A673 (cell line): Measurements from ENCODE around the gene NPAS1. TPM values are rescaled to one million over a fixed set of nuclear protein-coding genes. Genes with fewer than 3 reads are reported as not detected.

ENCODE experiments used
- BruUV-seq: library from RNA; stranded (reverse); fragments of 400-500 nt; replicated peaks from 2 replicates; lab custom pipeline; 2021; lab: Mats Ljungman, UMichigan
- CTCF ChIA-PET: fragments of 300-600 bp; sonication (Branson Sonifier 250); formaldehyde crosslinking; loops from one replicate; lab custom pipeline; 2022; ENCODE audit warnings: antibody characterized with exemption; lab: Charles Lee
- POLR2A ChIA-PET: fragments of 300-600 bp; sonication (Branson Sonifier 250); formaldehyde crosslinking; loops from one replicate; lab custom pipeline; 2022; ENCODE audit warnings: antibody characterized with exemption; ENCODE audit not compliant: low non-redundant PET; lab: Charles Lee
- DNase-seq: peaks from one replicate; pipeline ENCODE4 v3.0.0-alpha.2; 2015; ENCODE audit warnings: low spot score
- H3K27ac ChIP-seq: fragments of 200-600 bp; sonication (generic); 2 replicates; pipeline ENCODE4 v1.5.1; 2016; ENCODE audit warnings: mixed run types, low read depth, mild to moderate bottlenecking, mixed read lengths, antibody characterized with exemption, low read length; ENCODE audit not compliant: poor library complexity, severe bottlenecking
- H3K27me3 ChIP-seq: fragments of 200-600 bp; sonication (generic); replicated peaks from 2 replicates; pipeline ENCODE4 v1.6.1; 2017; ENCODE audit warnings: mixed run types, low read depth, mild to moderate bottlenecking, mixed read lengths, antibody characterized with exemption, low read length; ENCODE audit not compliant: insufficient read depth, poor library complexity
- H3K36me3 ChIP-seq: fragments of 200-600 bp; sonication (generic); 2 replicates; pipeline ENCODE4 v1.6.1; 2016; ENCODE audit warnings: mixed run types, mild to moderate bottlenecking, mixed read lengths, antibody characterized with exemption, low read length; ENCODE audit not compliant: insufficient read depth, poor library complexity, severe bottlenecking
- H3K4me1 ChIP-seq: fragments of 200-600 bp; sonication (generic); 2 replicates; pipeline ENCODE4 v1.6.1; 2017; ENCODE audit warnings: mixed run types, mild to moderate bottlenecking, mixed read lengths, antibody characterized with exemption, low read length; ENCODE audit not compliant: insufficient read depth, poor library complexity, severe bottlenecking
- H3K4me3 ChIP-seq: fragments of 200-600 bp; sonication (generic); 2 replicates; pipeline ENCODE4 v1.5.1; 2016; ENCODE audit warnings: low read depth, mixed run types, mild to moderate bottlenecking, mixed read lengths, low read length; ENCODE audit not compliant: poor library complexity, severe bottlenecking
- H3K9me3 ChIP-seq: fragments of 200-600 bp; sonication (generic); 2 replicates; pipeline ENCODE4 v1.6.1; 2016; ENCODE audit warnings: mixed run types, low read depth, mild to moderate bottlenecking, mixed read lengths, antibody characterized with exemption, low read length; ENCODE audit not compliant: poor library complexity, severe bottlenecking
- CTCF ChIP-seq: fragments of 300-800, 200-600 bp; sonication (generic); conservative IDR thresholded peaks from 2 replicates; pipeline ENCODE4 v1.5.1; 2017; ENCODE audit warnings: low read depth, mild to moderate bottlenecking, antibody characterized with exemption, low read length, moderate library complexity, mixed read lengths
- EZH2 ChIP-seq: fragments of 200-600 bp; sonication (generic); IDR thresholded peaks from 2 replicates; pipeline ENCODE4 v1.6.1; 2017; ENCODE audit warnings: borderline replicate concordance, low read depth, mild to moderate bottlenecking, mixed read lengths, antibody characterized with exemption, low read length; ENCODE audit not compliant: poor library complexity, severe bottlenecking
- intact Hi-C: fragments of 100-400 bp; cut with micrococcal nuclease; formaldehyde crosslinking; loops from one replicate; pipeline ENCODE4 v1.10.0; 2022; ENCODE audit not compliant: unreplicated experiment
- total RNA-seq: library from RNA; stranded (reverse); gene quantifications from 2 replicates; pipeline ENCODE4 v1.2.3, GENCODE V29; 2021

Gene NPAS1
- total RNA-seq, 1 experiment from 2014 or later = 2.1 TPM

GRCh38 chr19:47020992-47021496 lies 1.4 kb downstream of the NPAS1 start:
- DNase-seq = no peak
- H3K9me3 ChIP-seq = no peaks in the 10 kb centered on the region
- no peak overlapping the region for H3K27ac ChIP-seq
- peak overlapping the region; percentile 44 for H3K4me3 ChIP-seq
- peaks cover 32% of the 10 kb centered on the region for H3K4me1 ChIP-seq
- POLR2A ChIA-PET = no interaction called here
- H3K36me3 ChIP-seq = no peaks in the 10 kb centered on the region
- intact Hi-C loops = no loop called here
- TF ChIP-seq CTCF (no peak), EZH2 (no peak)
- CTCF ChIA-PET = interaction anchor here (0.5 to 2.5 kb wide), 3 partner anchors 8 to 253 kb away, joined by 3 to 7 read pairs (median 7); no protein-coding TSS in a partner anchor
- peaks cover 36% of the 10 kb centered on the region for H3K27me3 ChIP-seq
- no TSS peak for BruUV-seq

GRCh38 chr19:47021536-47022139 lies 2.0 kb downstream of the NPAS1 start:
- H3K36me3 ChIP-seq = no peaks in the 10 kb centered on the region
- no peaks in the 10 kb centered on the region for H3K9me3 ChIP-seq
- peaks cover 36% of the 10 kb centered on the region for H3K27me3 ChIP-seq
- H3K4me3 ChIP-seq = peak overlapping the region; percentile 44
- H3K27ac ChIP-seq = no peak overlapping the region
- DNase-seq = no peak
- no TSS peak for BruUV-seq
- H3K4me1 ChIP-seq = peaks cover 32% of the 10 kb centered on the region
- intact Hi-C loops = no loop called here
- no peak for TF ChIP-seq CTCF
- peak; percentile 87 for TF ChIP-seq EZH2
- ChIA-PET POLR2A (no interaction called here), CTCF (interaction anchor here (0.5 to 2.5 kb wide), 3 partner anchors 9 to 252 kb away, joined by 3 to 7 read pairs (median 7); no protein-coding TSS in a partner anchor)

GRCh38 chr19:47022140-47022536 lies 2.5 kb downstream of the NPAS1 start:
- no peaks in the 10 kb centered on the region for H3K9me3 ChIP-seq
- H3K36me3 ChIP-seq = no peaks in the 10 kb centered on the region
- ChIA-PET POLR2A (no interaction called here), CTCF (interaction anchor here (1.6 to 2.5 kb wide), 2 partner anchors 9 to 222 kb away, joined by 3 to 7 read pairs; no protein-coding TSS in a partner anchor)
- H3K27ac ChIP-seq = no peak overlapping the region
- TF ChIP-seq CTCF (no peak), EZH2 (no peak)
- H3K4me1 ChIP-seq = peaks cover 32% of the 10 kb centered on the region
- H3K27me3 ChIP-seq = peaks cover 36% of the 10 kb centered on the region
- no peak overlapping the region for H3K4me3 ChIP-seq
- no peak for DNase-seq
- BruUV-seq = no TSS peak
- intact Hi-C loops = no loop called here
